GM12878 (cell line): ENCODE measurements around the gene METTL17. TPM values are rescaled to one million over a fixed set of nuclear protein-coding genes. Genes with fewer than 3 reads are reported as not detected.
A peak's percentile ranks its signal among the peaks of the same experiment; 100 is the strongest.

Experiments used
- ATAC-seq: fragments of 200-7000 bp; cut with Tn5 transposase; 3 replicates; pipeline ENCODE4 v1.9.1; 2020; ENCODE audit warnings: mild to moderate bottlenecking, moderate library complexity
- Bru-seq: library from RNA; stranded (reverse); fragments of 400-500 nt; gene quantifications from one replicate; lab custom pipeline; 2021; lab: Mats Ljungman, UMichigan
- BruChase-seq, 2 experiments: library from RNA; stranded (reverse); fragments of 400-500 nt; gene quantifications; one replicate each; lab custom pipeline; 2021; lab: Mats Ljungman, UMichigan
- BruUV-seq: library from RNA; stranded (reverse); fragments of 400-500 nt; replicated peaks from 2 replicates; lab custom pipeline; 2021; lab: Mats Ljungman, UMichigan
- CTCF ChIA-PET: fragments of 300-600 bp; sonication (Branson Sonifier 250); formaldehyde crosslinking; extraction: SDS; loops from one replicate; lab custom pipeline; 2021; ENCODE audit warnings: inconsistent platforms; lab: Yijun Ruan, JAX
- POLR2A ChIA-PET: fragments of 350-600 bp; formaldehyde crosslinking; extraction: SDS; loops from one replicate; lab custom pipeline; 2021; ENCODE audit warnings: inconsistent platforms; lab: Charles Lee
- RAD21 ChIA-PET: fragments of 300-600 bp; sonication (Branson Sonifier 250); formaldehyde crosslinking; loops from one replicate; lab custom pipeline; 2023; ENCODE audit warnings: antibody characterized with exemption; ENCODE audit not compliant: unreplicated experiment; lab: Charles Lee
- SMC1A ChIA-PET: fragments of 300-600 bp; sonication (Branson Sonifier 250); formaldehyde crosslinking; loops from one replicate; lab custom pipeline; 2023; ENCODE audit not compliant: unreplicated experiment, uncharacterized antibody; lab: Charles Lee
- DNase-seq: peaks from one replicate; pipeline ENCODE4 v3.0.0-alpha.2; 2011; ENCODE audit warnings: low read depth, low spot score
- FAIRE-seq: peaks from 3 replicates; lab custom pipeline; 2011; peaks lifted over from hg19 to GRCh38; lab: Jason Lieb, UNC
- H2AFZ ChIP-seq: 2 replicates; pipeline ENCODE4 v1.6.0; 2011; ENCODE audit warnings: low read depth, low read length, control low read depth; ENCODE audit not compliant: control insufficient read depth
- H3K27ac ChIP-seq: 2 replicates; pipeline ENCODE4 v1.5.1; 2011; ENCODE audit warnings: control low read depth; ENCODE audit not compliant: control insufficient read depth, insufficient read depth
- H3K27me3 ChIP-seq, 2 experiments: replicated peaks in 1 of 2; 2 replicates each; pipeline versions ENCODE4 v1.6.0 to v1.6.1; 2011; ENCODE audit warnings: low read length in 1 of 2; ENCODE audit not compliant: control insufficient read depth in 2 of 2, insufficient read depth in 2 of 2
- H3K36me3 ChIP-seq, 2 experiments: 2 replicates each; pipeline ENCODE4 v1.5.1; 2011; ENCODE audit warnings: low read length in 1 of 2; ENCODE audit not compliant: control insufficient read depth in 2 of 2, insufficient read depth in 2 of 2
- H3K4me1 ChIP-seq: 2 replicates; pipeline ENCODE4 v1.6.1; 2011; ENCODE audit warnings: mild to moderate bottlenecking, low read length, moderate library complexity, mixed read lengths; ENCODE audit not compliant: control insufficient read depth, insufficient read depth
- H3K4me2 ChIP-seq: 2 replicates; pipeline ENCODE4 v1.6.0; 2011; ENCODE audit warnings: control low read depth; ENCODE audit not compliant: control insufficient read depth, insufficient read depth
- H3K4me3 ChIP-seq: fragments of 200-600 bp; sonication (generic); 2 replicates; pipeline ENCODE4 v1.5.1; 2016
- H3K79me2 ChIP-seq: 2 replicates; pipeline ENCODE4 v1.6.0; 2011; ENCODE audit warnings: low read length; ENCODE audit not compliant: control insufficient read depth, insufficient read depth
- H3K9ac ChIP-seq: 2 replicates; pipeline ENCODE4 v1.8.0; 2011; ENCODE audit warnings: low read length, control low read depth, mixed read lengths; ENCODE audit not compliant: control insufficient read depth, insufficient read depth
- H3K9me3 ChIP-seq: replicated peaks from 3 replicates; pipeline ENCODE4 v1.5.1; 2011; ENCODE audit warnings: mild to moderate bottlenecking, low read length; ENCODE audit not compliant: control insufficient read depth, insufficient read depth
- H4K20me1 ChIP-seq: 2 replicates; pipeline ENCODE4 v1.6.0; 2011; ENCODE audit not compliant: control insufficient read depth, insufficient read depth
- BCL11A ChIP-seq: IDR thresholded peaks from 2 replicates; pipeline ENCODE4 v1.6.1; 2011; ENCODE audit warnings: low read depth, low read length
- CBX5 ChIP-seq: sonication (generic); IDR thresholded peaks from 2 replicates; pipeline ENCODE4 v1.6.1; 2016; ENCODE audit warnings: low read depth, moderate library complexity, mild to moderate bottlenecking, inconsistent platforms
- DPF2 ChIP-seq: fragments of 450-650 bp; IDR thresholded peaks from 2 replicates; pipeline ENCODE4 v1.6.1; 2017; ENCODE audit warnings: mild to moderate bottlenecking
- EP300 ChIP-seq, 2 experiments: fragments of 150-350 bp in 1 of 2; IDR thresholded peaks; 2 replicates each; pipeline ENCODE4 v1.6.1; 2011 to 2012; ENCODE audit warnings: low read depth in 2 of 2, low read length in 2 of 2, borderline replicate concordance in 1 of 2, improper control_type of control experiment in 1 of 2, inconsistent platforms in 1 of 2; ENCODE audit not compliant: control insufficient read depth in 1 of 2
- ETV6 ChIP-seq, 2 experiments: fragments of 450-650 bp in 1 of 2; IDR thresholded peaks in 1 of 2; conservative IDR thresholded peaks in 1 of 2; 2 replicates each; pipeline ENCODE4 v1.6.1; 2014; ENCODE audit warnings: antibody characterized with exemption in 1 of 2, borderline replicate concordance in 1 of 2, low read depth in 1 of 2, mild to moderate bottlenecking in 1 of 2, moderate library complexity in 1 of 2
- EZH2 ChIP-seq: IDR thresholded peaks from 2 replicates; pipeline ENCODE4 v1.6.1; 2012; ENCODE audit warnings: low read depth, mild to moderate bottlenecking, control low read depth, inconsistent platforms, low read length, borderline replicate concordance; ENCODE audit not compliant: control insufficient read depth
- FOS ChIP-seq: IDR thresholded peaks from 3 replicates; pipeline ENCODE4 v1.6.1; 2011; ENCODE audit warnings: borderline replicate concordance; ENCODE audit not compliant: insufficient read length; ENCODE audit errors: extremely low read depth
- NFXL1 ChIP-seq: fragments of 450-650 bp; IDR thresholded peaks from 2 replicates; pipeline ENCODE4 v1.6.1; 2017; ENCODE audit warnings: antibody characterized with exemption, mild to moderate bottlenecking, borderline replicate concordance
- NFYB ChIP-seq: IDR thresholded peaks from 2 replicates; pipeline ENCODE4 v1.6.1; 2011; ENCODE audit warnings: low read depth, mild to moderate bottlenecking, low read length, improper control_type of control experiment, moderate library complexity; ENCODE audit not compliant: insufficient read depth
- PML ChIP-seq: IDR thresholded peaks from 2 replicates; pipeline ENCODE4 v1.6.1; 2012; ENCODE audit warnings: low read length, inconsistent platforms
- POLR2AphosphoS2 ChIP-seq: IDR thresholded peaks from 2 replicates; pipeline ENCODE4 v1.6.1; 2011; ENCODE audit warnings: low read depth, mild to moderate bottlenecking, low read length, improper control_type of control experiment, moderate library complexity
- STAT3 ChIP-seq: IDR thresholded peaks from 2 replicates; pipeline ENCODE4 v1.6.1; 2011; ENCODE audit warnings: low read depth, low read length, improper control_type of control experiment
- ZNF274 ChIP-seq: IDR thresholded peaks from one replicate; pipeline ENCODE4 v1.8.0; 2011; ENCODE audit not compliant: insufficient read length, insufficient read depth
- WGBS: methylation state at CpG from one replicate; pipeline ENCODE4 v1.1.6; 2016; ENCODE audit warnings: low lambda C conversion rate; ENCODE audit not compliant: insufficient replicate concordance, insufficient coverage; ENCODE audit errors: missing lambda C conversion rate; 5-methylcytosine and 5-hydroxymethylcytosine counted together
- in situ Hi-C: fragments of 300-500 bp; cut with MboI; formaldehyde crosslinking; loops from 9 replicates; pipeline ENCODE4 v1.14.3; 2018; ENCODE audit warnings: mixed read lengths
- intact Hi-C: fragments of 100-400 bp; cut with micrococcal nuclease; formaldehyde crosslinking; loops from one replicate; pipeline ENCODE4 v1.14.2; 2022; ENCODE audit not compliant: unreplicated experiment
- long read RNA-seq, 2 experiments: library from polyadenylated mRNA; unstranded; transcript quantifications; one replicate each; pipeline ENCODE4 v2.0.0, GENCODE V29; 2019 to 2020
- polyA minus RNA-seq, 3 experiments: library from RNA; depleted of rRNA, polyadenylated mRNA; stranded (reverse); fragments of >200 nt; gene quantifications; 2 replicates each; pipeline ENCODE4 v1.2.3, GENCODE V29; 2011
- polyA plus RNA-seq, 11 experiments: library from polyadenylated mRNA; depleted of rRNA in 4 of 11; unstranded in 6 of 11; stranded (reverse) in 5 of 11; fragments of >200 nt; fragmentation: Nextera tagmentation in 4 of 11; fragmentation: Illumina TruSeq in 1 of 11; extraction: Ambion mirVana in 4 of 11; extraction: Trizol in 1 of 11; gene quantifications; 1 replicate in 1 of 11; 2 replicates in 10 of 11; pipeline versions ENCODE4 v1.2.1 to v1.2.3, GENCODE V29; 2011 to 2016; ENCODE audit warnings: inconsistent platforms in 2 of 11, missing spikeins in 2 of 11, low read depth in 1 of 11
- total RNA-seq, 4 experiments: library from RNA; depleted of rRNA in 3 of 4; stranded (reverse); fragments of >200 nt in 3 of 4; fragmentation: Illumina TruSeq in 1 of 4; extraction: Trizol in 1 of 4; gene quantifications; 2 replicates each; pipeline versions ENCODE4 v1.2.1 to v1.2.3, GENCODE V29; 2013 to 2021
- TF ChIP-seq, protein P1 (sequence below): IDR thresholded peaks from 2 replicates; pipeline ENCODE4 v1.6.1; 2012; ENCODE audit warnings: low read depth, low read length, improper control_type of control experiment

Gene METTL17, protein sequence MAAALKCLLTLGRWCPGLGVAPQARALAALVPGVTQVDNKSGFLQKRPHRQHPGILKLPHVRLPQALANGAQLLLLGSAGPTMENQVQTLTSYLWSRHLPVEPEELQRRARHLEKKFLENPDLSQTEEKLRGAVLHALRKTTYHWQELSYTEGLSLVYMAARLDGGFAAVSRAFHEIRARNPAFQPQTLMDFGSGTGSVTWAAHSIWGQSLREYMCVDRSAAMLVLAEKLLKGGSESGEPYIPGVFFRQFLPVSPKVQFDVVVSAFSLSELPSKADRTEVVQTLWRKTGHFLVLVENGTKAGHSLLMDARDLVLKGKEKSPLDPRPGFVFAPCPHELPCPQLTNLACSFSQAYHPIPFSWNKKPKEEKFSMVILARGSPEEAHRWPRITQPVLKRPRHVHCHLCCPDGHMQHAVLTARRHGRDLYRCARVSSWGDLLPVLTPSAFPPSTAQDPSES
- 151 and 154 TPM in 2 replicates for total RNA-seq (2013; cell fraction: nucleolus; rRNA removed)
- total RNA-seq (2014; rRNA removed) (106 and 109 TPM in 2 replicates), total RNA-seq (2014; rRNA removed; fragmentation: Illumina TruSeq; extraction: Trizol) (70.4 and 70.8 TPM in 2 replicates), total RNA-seq (2021) (78.1 and 85.3 TPM in 2 replicates), polyA plus RNA-seq (2011; rRNA removed) (110 and 130 TPM in 2 replicates), polyA plus RNA-seq (2014; fragmentation: Illumina TruSeq; extraction: Trizol) (94.9 and 99.1 TPM in 2 replicates), polyA plus RNA-seq (2014; fragmentation: Nextera tagmentation; extraction: Ambion mirVana) (10 to 100 TPM; 86.8 to 95.4 TPM), polyA plus RNA-seq (2014; rRNA removed) (122 and 129 TPM in 2 replicates), polyA plus RNA-seq (2016; fragmentation: Nextera tagmentation; extraction: Ambion mirVana) (100 to 1,000 TPM in 1 of 2 experiments, 10 to 100 TPM in 1; 99.6 to 110 TPM), polyA minus RNA-seq (2011; rRNA and poly(A)+ RNA removed) (57.2 and 65.5 TPM in 2 replicates), Bru-seq, nascent RNA (percentile 89 among the genes with signal in this experiment), BruChase-seq, experiment 1, labeled RNA remaining after a 6-hour chase (percentile 94 among the genes with signal in this experiment), BruChase-seq, experiment 2, labeled RNA remaining after a 2-hour chase (percentile 93 among the genes with signal in this experiment)
- polyA plus RNA-seq (2011; ENCODE audit: low read depth) = 105 TPM
- polyA plus RNA-seq (2011; cell fraction: cytosol; rRNA removed) = 128 and 139 TPM in 2 replicates
- 481 and 484 TPM in 2 replicates for polyA plus RNA-seq (2011; cell fraction: nucleus; rRNA removed)
- polyA plus RNA-seq (2012) = 53.9 and 63.8 TPM in 2 replicates
- polyA minus RNA-seq (2011; cell fraction: cytosol; rRNA and poly(A)+ RNA removed) = 20.0 and 21.1 TPM in 2 replicates
- 69.5 and 90.8 TPM in 2 replicates for polyA minus RNA-seq (2011; cell fraction: nucleus; rRNA and poly(A)+ RNA removed)
- long read RNA-seq, experiment 1, transcript METTL17-202 (13 exons, 1,586 nt) = minor isoform, 16 of 78 reads
- long read RNA-seq, experiment 1, transcript METTL17-221 (14 exons, 1,500 nt) = minor isoform, 5 of 78 reads
- long read RNA-seq, experiment 1, transcript METTL17-201 (14 exons, 1,749 nt) = major isoform, 44 of 78 reads
- long read RNA-seq, experiment 1, partial matches to known transcripts = 4 of 78 reads
- long read RNA-seq, experiment 1, other reads (novel, unspliced or antisense) = 7 of 78 reads
- long read RNA-seq, experiment 2, transcript METTL17-221 (14 exons, 1,500 nt) = minor isoform, 24 of 296 reads
- long read RNA-seq, experiment 2, transcript METTL17-216 (13 exons, 1,605 nt) = minor isoform, 22 of 296 reads
- long read RNA-seq, experiment 2, transcript METTL17-201 (14 exons, 1,749 nt) = major isoform, 162 of 296 reads
- long read RNA-seq, experiment 2, transcript METTL17-202 (13 exons, 1,586 nt) = minor isoform, 36 of 296 reads
- long read RNA-seq, experiment 2, partial matches to known transcripts = 14 of 296 reads
- long read RNA-seq, experiment 2, other reads (novel, unspliced or antisense) = 30 of 296 reads

DNA sequence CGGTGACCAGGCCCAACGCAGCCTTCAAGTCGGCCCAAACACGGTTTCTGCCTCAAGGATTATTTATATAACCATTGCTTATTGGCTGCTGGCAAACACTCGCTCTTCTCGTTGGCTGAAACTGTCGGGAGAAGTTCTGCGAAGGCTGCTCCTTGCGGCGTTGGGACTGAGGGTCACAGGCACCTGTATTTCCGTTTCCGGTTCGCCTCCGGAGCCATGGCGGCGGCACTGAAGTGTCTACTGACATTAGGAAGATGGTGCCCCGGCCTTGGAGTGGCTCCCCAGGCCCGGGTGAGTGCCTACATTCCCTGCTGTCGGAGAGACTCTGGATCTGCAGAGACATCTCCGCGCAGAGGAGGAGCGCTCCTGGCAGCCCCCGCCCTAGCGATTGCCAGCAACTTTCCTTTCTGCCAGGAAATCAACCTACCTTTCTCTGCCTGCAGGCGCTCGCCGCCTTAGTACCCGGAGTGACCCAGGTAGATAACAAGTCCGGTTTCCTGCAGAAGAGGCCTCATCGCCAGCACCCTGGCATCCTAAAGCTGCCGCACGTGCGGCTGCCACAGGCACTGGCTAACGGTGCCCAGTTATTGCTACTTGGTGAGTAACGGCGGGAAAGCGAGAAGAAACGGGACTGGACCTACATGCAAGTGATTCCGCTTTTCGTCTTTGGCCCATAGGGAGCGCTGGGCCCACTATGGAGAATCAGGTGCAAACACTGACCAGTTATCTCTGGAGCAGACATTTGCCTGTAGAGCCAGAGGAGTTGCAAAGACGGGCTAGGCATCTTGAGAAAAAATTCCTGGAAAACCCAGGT is at the start of gene METTL17:
TSS of gene METTL17 (plus strand) at position 194 of the 814 bp plus-strand sequence. CDS start at position 217, 23 bp downstream.
- DNase-seq = peak; percentile 91
- ChIA-PET CTCF (interaction anchor here (1.3 to 2.1 kb wide), 2 partner anchors 15 to 23 kb away, joined by 3 to 5 read pairs; no protein-coding TSS in a partner anchor), RAD21 (no interaction called here), SMC1A (no interaction called here), POLR2A (no interaction called here)
- WGBS = 1% methylated on average over 42 of the region's 42 CpGs
- H3K9me3 ChIP-seq = no peaks in the 10 kb centered on the region
- H2AFZ ChIP-seq = peak within 1 kb of the TSS; percentile 93
- no peaks in the 10 kb centered on the region for H4K20me1 ChIP-seq
- H3K4me3 ChIP-seq = peak within 1 kb of the TSS; percentile 81
- peaks cover 4 to 5% of the 10 kb centered on the region in 2 experiments; a peak in 3 of 4 replicates for H3K36me3 ChIP-seq
- H3K4me1 ChIP-seq = peaks cover 5% of the 10 kb centered on the region
- peak within 1 kb of the TSS; percentile 79 for H3K27ac ChIP-seq
- peak within 1 kb of the TSS; percentile 94 for H3K4me2 ChIP-seq
- FAIRE-seq = peak; percentile 92
- intact Hi-C loops = no loop called here
- peaks cover 16% of the 10 kb centered on the region for H3K79me2 ChIP-seq
- BruUV-seq = TSS peak; percentile 78
- ATAC-seq = peak; percentile 98
- no peaks in the 10 kb centered on the region for H3K27me3 ChIP-seq
- in situ Hi-C loops = no loop called here
- H3K9ac ChIP-seq = peak within 1 kb of the TSS; percentile 88
- TF ChIP-seq EZH2 (no peak), EP300 (IDR thresholded peaks at IDR 0.05; ENCODE audit: borderline replicate concordance in 1 of 2, control insufficient read depth in 1 of 2, low read depth in 2 of 2, low read length in 2 of 2) (no peak), CBX5 (0 out of 2 replicates have a peak, but pooled peaks have one; percentile 45), ETV6 (conservative IDR thresholded peaks at IDR 0.05 in 1 of 2, IDR thresholded peaks at IDR 0.05 in 1 of 2; ENCODE audit: borderline replicate concordance in 1 of 2, low read depth in 1 of 2) (0 out of 4 replicates have a peak, but pooled peaks of 1 of the 2 experiments have one; percentile 29), DPF2 (no peak), FOS (peak; percentile 85), BCL11A (no peak), POLR2AphosphoS2 (peak; percentile 84), ZNF274 (no peak), NFXL1 (no peak), STAT3 (no peak), NFYB (peak; percentile 90), PML (peak; percentile 88)
- TF ChIP-seq, protein P1, sequence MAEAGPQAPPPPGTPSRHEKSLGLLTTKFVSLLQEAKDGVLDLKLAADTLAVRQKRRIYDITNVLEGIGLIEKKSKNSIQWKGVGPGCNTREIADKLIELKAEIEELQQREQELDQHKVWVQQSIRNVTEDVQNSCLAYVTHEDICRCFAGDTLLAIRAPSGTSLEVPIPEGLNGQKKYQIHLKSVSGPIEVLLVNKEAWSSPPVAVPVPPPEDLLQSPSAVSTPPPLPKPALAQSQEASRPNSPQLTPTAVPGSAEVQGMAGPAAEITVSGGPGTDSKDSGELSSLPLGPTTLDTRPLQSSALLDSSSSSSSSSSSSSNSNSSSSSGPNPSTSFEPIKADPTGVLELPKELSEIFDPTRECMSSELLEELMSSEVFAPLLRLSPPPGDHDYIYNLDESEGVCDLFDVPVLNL = 0 out of 2 replicates have a peak, but pooled peaks have one; percentile 10
